Measurements from ENCODE around the gene LRP2.

DNA sequence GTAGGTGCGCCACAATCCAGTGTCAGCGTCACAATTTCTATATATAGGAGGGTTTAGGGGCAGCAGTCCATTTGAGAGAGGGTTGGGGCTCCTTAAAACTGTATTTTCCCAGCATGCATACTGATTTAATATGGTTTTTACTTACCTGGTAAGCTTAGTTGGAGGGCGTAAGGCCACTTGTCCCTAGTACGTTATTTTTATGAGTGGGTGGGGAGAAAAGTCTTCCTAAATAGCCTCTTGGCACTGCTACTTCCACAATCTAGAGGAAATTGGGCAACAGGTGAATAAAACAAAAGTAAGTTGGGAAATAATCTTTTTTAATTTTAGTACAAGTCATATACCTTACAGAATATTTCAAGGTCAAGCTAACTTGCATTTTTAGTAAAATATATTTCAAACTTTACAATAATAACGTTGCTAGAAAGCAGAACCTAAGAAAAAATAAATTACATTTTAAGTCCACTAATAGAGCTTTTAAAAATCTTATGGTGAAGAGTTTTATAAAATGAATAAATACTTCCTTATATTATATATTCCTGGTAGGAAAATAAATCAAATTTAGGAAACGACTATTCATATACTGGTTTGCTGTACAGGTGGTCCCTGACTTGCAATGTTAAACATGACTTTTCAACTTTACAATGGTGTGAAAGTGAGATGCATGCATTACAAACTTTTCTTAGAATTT, 272.1 kb downstream of the LRP2 start:
- TF ChIP-seq RFX5 (IDR thresholded peaks at IDR 0.05; ENCODE audit: low read length), result no peak
- no peak for TF ChIP-seq EZH2phosphoT487 (IDR thresholded peaks at IDR 0.05; ENCODE audit: borderline replicate concordance, low read depth)
- TF ChIP-seq, protein P1, sequence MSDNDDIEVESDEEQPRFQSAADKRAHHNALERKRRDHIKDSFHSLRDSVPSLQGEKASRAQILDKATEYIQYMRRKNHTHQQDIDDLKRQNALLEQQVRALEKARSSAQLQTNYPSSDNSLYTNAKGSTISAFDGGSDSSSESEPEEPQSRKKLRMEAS (IDR thresholded peaks at IDR 0.05; ENCODE audit: low read depth), result no peak
